ENCODE results near the gene DKK2.

Gene DKK2

GRCh38 chr4:106982711-106983211 lies 53.4 kb downstream of the DKK2 start:
- no peak for TF ChIP-seq ZFX (IDR thresholded peaks at IDR 0.05)
- no peak for TF ChIP-seq CTCF (conservative IDR thresholded peaks at IDR 0.05)
- no peak overlapping the region for H3K27ac ChIP-seq

GRCh38 chr4:106981431-106981830 lies 54.7 kb downstream of the DKK2 start:
- TF ChIP-seq CTCF (conservative IDR thresholded peaks at IDR 0.05) = no peak
- TF ChIP-seq ZFX (IDR thresholded peaks at IDR 0.05) = no peak
- no peak overlapping the region for H3K27ac ChIP-seq

GRCh38 chr4:106979476-106979875 lies 56.6 kb downstream of the DKK2 start:
- TF ChIP-seq ZFX (IDR thresholded peaks at IDR 0.05) = no peak
- no peak for TF ChIP-seq CTCF (conservative IDR thresholded peaks at IDR 0.05)
- no peak overlapping the region for H3K27ac ChIP-seq

- H3K27ac ChIP-seq = no peak overlapping the region
- no peak for TF ChIP-seq ZFX (IDR thresholded peaks at IDR 0.05)
- TF ChIP-seq CTCF (conservative IDR thresholded peaks at IDR 0.05) = no peak
These were observed 57.9 kb downstream of the DKK2 start for GRCh38 chr4:106978046-106978774.

- TF ChIP-seq ZFX (IDR thresholded peaks at IDR 0.05) (no peak), CTCF (conservative IDR thresholded peaks at IDR 0.05) (no peak)
- H3K27ac ChIP-seq = no peak overlapping the region
These were observed 64.5 kb downstream of the DKK2 start for GRCh38 chr4:106971636-106972035.

GRCh38 chr4:106967892-106968291 lies 68.2 kb downstream of the DKK2 start:
- TF ChIP-seq ZFX (IDR thresholded peaks at IDR 0.05) (no peak), CTCF (conservative IDR thresholded peaks at IDR 0.05) (no peak)
- no peak overlapping the region for H3K27ac ChIP-seq

GRCh38 chr4:106953036-106953705 lies 82.9 kb downstream of the DKK2 start:
- no peak for TF ChIP-seq ZFX (IDR thresholded peaks at IDR 0.05)
- TF ChIP-seq CTCF (conservative IDR thresholded peaks at IDR 0.05) = no peak
- no peak overlapping the region for H3K27ac ChIP-seq
